ENCODE data around the gene CD81. TPM values are rescaled to one million over a fixed set of nuclear protein-coding genes. Genes with fewer than 3 reads are reported as not detected.
"Not testable (repeated sequence)": the region's sequence is repeated elsewhere in the genome, so short reads cannot be mapped to it uniquely, and the experiment has no call there.

CD81 gene
- 377 TPM for total RNA-seq

- peak; percentile 70 for DNase-seq
Observed at GRCh38 chr11:2376751-2377451, at the start of gene CD81. Gene CD81 (plus strand): TSS chr11:2377310. CDS start chr11:2377550, 240 bp downstream.

- DNase-seq, result no peak
Observed at GRCh38 chr11:2328021-2328420, 49.1 kb upstream of the CD81 start.

- DNase-seq, result no peak
Observed at GRCh38 chr11:2328656-2329354, 48.3 kb upstream of the CD81 start.

GRCh38 chr11:2329551-2329950, 47.6 kb upstream of the CD81 start:
- DNase-seq, result no peak

- no peak for DNase-seq
Observed at GRCh38 chr11:2330696-2331095, 46.4 kb upstream of the CD81 start.

- no peak for DNase-seq
Observed at GRCh38 chr11:2331404-2331803, 45.7 kb upstream of the CD81 start.

GRCh38 chr11:2332569-2332968, 44.5 kb upstream of the CD81 start:
- DNase-seq, result not testable (repeated sequence)

GRCh38 chr11:2333486-2334205, 43.5 kb upstream of the CD81 start:
- DNase-seq, result not testable (repeated sequence)

- not testable (repeated sequence) for DNase-seq
Observed at GRCh38 chr11:2335286-2335685, 41.8 kb upstream of the CD81 start.

GRCh38 chr11:2338760-2339159, 38.4 kb upstream of the CD81 start:
- DNase-seq, result not testable (repeated sequence)

GRCh38 chr11:2342557-2342956, 34.6 kb upstream of the CD81 start:
- no peak for DNase-seq

- DNase-seq, result no peak
Observed at GRCh38 chr11:2342981-2343380, 34.1 kb upstream of the CD81 start.

- no peak for DNase-seq
Observed at GRCh38 chr11:2343502-2343901, 33.6 kb upstream of the CD81 start.

GRCh38 chr11:2345050-2345449, 32.1 kb upstream of the CD81 start:
- DNase-seq, result no peak

- no peak for DNase-seq
Observed at GRCh38 chr11:2346014-2346413, 31.1 kb upstream of the CD81 start.

- DNase-seq, result no peak
Observed at GRCh38 chr11:2346586-2347307, 30.4 kb upstream of the CD81 start.

GRCh38 chr11:2347308-2347830, 29.7 kb upstream of the CD81 start:
- DNase-seq, result no peak

- DNase-seq, result no peak
Observed at GRCh38 chr11:2348986-2349385, 28.1 kb upstream of the CD81 start.

- no peak for DNase-seq
Observed at GRCh38 chr11:2351701-2352100, 25.4 kb upstream of the CD81 start.

GRCh38 chr11:2352420-2352819, 24.7 kb upstream of the CD81 start:
- no peak for DNase-seq

GRCh38 chr11:2355000-2355644, 22.0 kb upstream of the CD81 start:
- DNase-seq, result no peak

GRCh38 chr11:2357246-2357645, 19.9 kb upstream of the CD81 start:
- no peak for DNase-seq
